HUDEP-2 (cell line): ENCODE data around the gene ADNP2.

Source experiments
- DNase-seq, 76 experiments: peaks; one replicate each; lab custom pipeline; 2025; ENCODE audit not compliant: unreplicated experiment in 76 of 76; lab: John Stamatoyannopoulos, UW

The ADNP2 gene

GRCh38 chr18:80104364-80104779 lies 4.7 kb upstream of the ADNP2 start:
- DNase-seq: no peak

- peak in 30 of 76 experiments; percentile 3 to 73 (median 32) for DNase-seq
Observed at GRCh38 chr18:80105369-80106167, 3.5 kb upstream of the ADNP2 start.

GRCh38 chr18:80106482-80107051 lies 2.5 kb upstream of the ADNP2 start:
- DNase-seq: no peak

- no peak for DNase-seq
Observed at GRCh38 chr18:80107426-80107825, 1.6 kb upstream of the ADNP2 start.

GRCh38 chr18:80108121-80108536 lies 933 bp upstream of the ADNP2 start:
- no peak for DNase-seq

GRCh38 chr18:80109676-80110078 lies 615 bp downstream of the ADNP2 start:
- DNase-seq: peak in 13 of 76 experiments; percentile 2 to 57 (median 29)

GRCh38 chr18:80112624-80113248 lies 3.7 kb downstream of the ADNP2 start:
- DNase-seq: no peak

GRCh38 chr18:80115035-80115434 lies 6.0 kb downstream of the ADNP2 start:
- no peak for DNase-seq

GRCh38 chr18:80119111-80119510 lies 10.0 kb downstream of the ADNP2 start:
- no peak for DNase-seq

- no peak for DNase-seq
Observed at GRCh38 chr18:80120932-80121331, 11.9 kb downstream of the ADNP2 start.

- no peak for DNase-seq
Observed at GRCh38 chr18:80124131-80124530, 15.1 kb downstream of the ADNP2 start.

GRCh38 chr18:80126797-80127196 lies 17.7 kb downstream of the ADNP2 start:
- no peak for DNase-seq

- DNase-seq: no peak
Observed at GRCh38 chr18:80127635-80128034, 18.6 kb downstream of the ADNP2 start.

- DNase-seq: no peak
Observed at GRCh38 chr18:80129672-80130367, 20.8 kb downstream of the ADNP2 start.

- DNase-seq: no peak
Observed at GRCh38 chr18:80130555-80130954, 21.5 kb downstream of the ADNP2 start.

GRCh38 chr18:80132180-80132812 lies 23.2 kb downstream of the ADNP2 start:
- DNase-seq: no peak

- DNase-seq: no peak
Observed at GRCh38 chr18:80133124-80133523, 24.1 kb downstream of the ADNP2 start.

GRCh38 chr18:80135136-80135535 lies 26.1 kb downstream of the ADNP2 start:
- DNase-seq: no peak

GRCh38 chr18:80136679-80137078 lies 27.6 kb downstream of the ADNP2 start:
- DNase-seq: no peak

- DNase-seq: no peak
Observed at GRCh38 chr18:80137137-80137536, 28.1 kb downstream of the ADNP2 start.

GRCh38 chr18:80137976-80138375 lies 28.9 kb downstream of the ADNP2 start:
- DNase-seq: no peak
